Panc1 (cell line): Measurements from ENCODE around the gene AP1S1. TPM values are rescaled to one million over a fixed set of nuclear protein-coding genes. Genes with fewer than 3 reads are reported as not detected.

Source experiments
- ATAC-seq: fragments of 200-7000 bp; cut with Tn5 transposase; 2 replicates; pipeline ENCODE4 v1.9.1; 2020; ENCODE audit warnings: mild to moderate bottlenecking, moderate library complexity
- BruUV-seq: library from RNA; stranded (reverse); fragments of 400-500 nt; replicated peaks from 2 replicates; lab custom pipeline; 2021; lab: Mats Ljungman, UMichigan
- CTCF ChIA-PET: fragments of 300-600 bp; sonication (Branson Sonifier 250); formaldehyde crosslinking; loops from one replicate; lab custom pipeline; 2022; ENCODE audit warnings: antibody characterized with exemption; lab: Charles Lee
- POLR2A ChIA-PET: fragments of 300-600 bp; sonication (Branson Sonifier 250); formaldehyde crosslinking; loops from one replicate; lab custom pipeline; 2022; ENCODE audit warnings: antibody characterized with exemption; lab: Charles Lee
- DNase-seq: peaks from one replicate; pipeline ENCODE4 v3.0.0-alpha.2; 2010; ENCODE audit warnings: low read depth, low spot score
- H3K27ac ChIP-seq: 2 replicates; pipeline ENCODE4 v1.5.1; 2011; ENCODE audit warnings: mild to moderate bottlenecking, low read length, inconsistent platforms
- H3K27me3 ChIP-seq: fragments of 200-500 bp; sonication (Bioruptor generic); 2 replicates; pipeline ENCODE4 v1.6.0; 2014; ENCODE audit warnings: low read length, inconsistent platforms; ENCODE audit not compliant: control insufficient read depth, insufficient read depth
- H3K36me3 ChIP-seq: fragments of 200-500 bp; sonication (Bioruptor generic); 2 replicates; pipeline ENCODE4 v1.5.1; 2014; ENCODE audit warnings: inconsistent platforms, mild to moderate bottlenecking, low read length, moderate library complexity; ENCODE audit not compliant: control insufficient read depth, insufficient read depth
- H3K4me1 ChIP-seq: 2 replicates; pipeline ENCODE4 v1.5.1; 2011; ENCODE audit warnings: inconsistent platforms, mild to moderate bottlenecking, low read length, moderate library complexity; ENCODE audit not compliant: control insufficient read depth, insufficient read depth
- H3K4me3 ChIP-seq, 2 experiments: 2 replicates each; pipeline ENCODE4 v1.5.1; 2011 to 2012; ENCODE audit warnings: low read depth in 2 of 2, low read length in 2 of 2, mild to moderate bottlenecking in 2 of 2, inconsistent platforms in 1 of 2, moderate library complexity in 1 of 2
- H3K9me3 ChIP-seq: fragments of 200-500 bp; sonication (Bioruptor generic); 2 replicates; pipeline ENCODE4 v1.5.1; 2014; ENCODE audit warnings: low read depth, mild to moderate bottlenecking, inconsistent platforms, low read length, moderate library complexity; ENCODE audit not compliant: control insufficient read depth, insufficient read depth
- CTCF ChIP-seq: fragments of 450-650 bp; IDR thresholded peaks from 2 replicates; pipeline ENCODE4 v1.5.1; 2017; ENCODE audit warnings: mild to moderate bottlenecking
- POLR2AphosphoS5 ChIP-seq: IDR thresholded peaks from 2 replicates; pipeline ENCODE4 v1.6.1; 2012; ENCODE audit warnings: mild to moderate bottlenecking, low read depth, low read length, moderate library complexity
- REST ChIP-seq, 2 experiments: IDR thresholded peaks; 2 replicates each; pipeline ENCODE4 v1.6.1; 2011 to 2012; ENCODE audit warnings: low read depth in 2 of 2, control low read depth in 1 of 2, low read length in 1 of 2, mild to moderate bottlenecking in 1 of 2, moderate library complexity in 1 of 2; ENCODE audit not compliant: insufficient read depth in 1 of 2
- SIN3A ChIP-seq: IDR thresholded peaks from 2 replicates; pipeline ENCODE4 v1.6.1; 2012; ENCODE audit warnings: low read depth, mild to moderate bottlenecking, low read length, moderate library complexity, borderline replicate concordance; ENCODE audit not compliant: insufficient read depth
- TCF7L2 ChIP-seq: IDR thresholded peaks from 2 replicates; pipeline ENCODE4 v1.6.1; 2011; ENCODE audit warnings: mild to moderate bottlenecking, low read depth, low read length, inconsistent platforms
- in situ Hi-C: cut with HindIII; loops from 2 replicates; pipeline ENCODE4 v1.10.0; 2016; ENCODE audit warnings: low sequenced_read_pairs, low pct_unique_long_range_greater_than_20kb
- intact Hi-C: fragments of 100-400 bp; cut with micrococcal nuclease; formaldehyde crosslinking; loops from one replicate; pipeline ENCODE4 v1.10.0; 2022; ENCODE audit not compliant: unreplicated experiment
- total RNA-seq: library from RNA; stranded (reverse); gene quantifications from one replicate; pipeline ENCODE4 v1.2.1, GENCODE V29; 2021; ENCODE audit not compliant: unreplicated experiment

AP1S1 gene
- total RNA-seq, 1 experiment from 2014 or later: 74.2 TPM

- in situ Hi-C loops: no loop called here
- ChIA-PET CTCF (interaction anchor here (0.5 to 0.9 kb wide), 3 partner anchors 11 to 81 kb away, joined by 6 to 9 read pairs (median 7); no protein-coding TSS in a partner anchor), POLR2A (no interaction called here)
- DNase-seq: no peak
- no TSS peak for BruUV-seq
- no peaks in the 10 kb centered on the region for H3K27me3 ChIP-seq
- no peaks in the 10 kb centered on the region for H3K9me3 ChIP-seq
- intact Hi-C loops: no loop called here
- TF ChIP-seq SIN3A: no peak
- no peak for TF ChIP-seq CTCF
- TF ChIP-seq TCF7L2: no peak
- no peak for TF ChIP-seq REST (IDR thresholded peaks at IDR 0.05; ENCODE audit: insufficient read depth in 1 of 2, low read depth in 2 of 2, low read length in 1 of 2)
- no peak for TF ChIP-seq POLR2AphosphoS5
- peaks cover 12% of the 10 kb centered on the region for H3K4me1 ChIP-seq
- H3K36me3 ChIP-seq: no peaks in the 10 kb centered on the region; the same call in 1 of the 2 replicates
- peak overlapping the region; percentile 65 to 67 for H3K4me3 ChIP-seq
- peak; percentile 52 for ATAC-seq
- peak overlapping the region; percentile 82 for H3K27ac ChIP-seq
Measured at GRCh38 chr7:101154693-101155102, 422 bp downstream of the AP1S1 start.

- TF ChIP-seq TCF7L2: no peak
- TF ChIP-seq CTCF: no peak
- no peak for TF ChIP-seq SIN3A
- no peak for TF ChIP-seq REST (IDR thresholded peaks at IDR 0.05; ENCODE audit: insufficient read depth in 1 of 2, low read depth in 2 of 2, low read length in 1 of 2)
- no peak for TF ChIP-seq POLR2AphosphoS5
- no peaks in the 10 kb centered on the region for H3K9me3 ChIP-seq
- H3K36me3 ChIP-seq: no peaks in the 10 kb centered on the region; the same call in 1 of the 2 replicates
- H3K27ac ChIP-seq: peak overlapping the region; percentile 82
- no peaks in the 10 kb centered on the region for H3K27me3 ChIP-seq
- no TSS peak for BruUV-seq
- no peak for ATAC-seq
- peaks cover 18% of the 10 kb centered on the region for H3K4me1 ChIP-seq
- H3K4me3 ChIP-seq: peak overlapping the region; percentile 65 to 67
- intact Hi-C loops (no loop called here), in situ Hi-C loops (no loop called here)
- no peak for DNase-seq
- ChIA-PET POLR2A (no interaction called here), CTCF (interaction anchor here (0.7 to 0.8 kb wide), 2 partner anchors 37 to 366 kb away, joined by 4 to 9 read pairs; no protein-coding TSS in a partner anchor)
Measured at GRCh38 chr7:101155303-101155702, 1.0 kb downstream of the AP1S1 start.
